Keratinocyte (primary cell): ENCODE data around the gene CGN.

Experiments
- EZH2 ChIP-seq: IDR thresholded peaks from one replicate; pipeline ENCODE4 v1.6.1; 2012; ENCODE audit warnings: inconsistent platforms, mild to moderate bottlenecking, low read length, moderate library complexity
- TF ChIP-seq, protein P1 (sequence below), 3 experiments: IDR thresholded peaks in 1 of 3; conservative IDR thresholded peaks in 1 of 3; optimal IDR thresholded peaks in 1 of 3; 2 replicates in 2 of 3; 3 replicates in 1 of 3; pipeline versions ENCODE3 to v1.5.1; 2011; ENCODE audit warnings: low read length in 3 of 3, mild to moderate bottlenecking in 3 of 3, moderate library complexity in 2 of 3, control low read depth in 1 of 3, inconsistent platforms in 1 of 3; ENCODE audit not compliant: insufficient read depth in 2 of 3; ENCODE audit errors: extremely low read depth in 1 of 3

DNA sequence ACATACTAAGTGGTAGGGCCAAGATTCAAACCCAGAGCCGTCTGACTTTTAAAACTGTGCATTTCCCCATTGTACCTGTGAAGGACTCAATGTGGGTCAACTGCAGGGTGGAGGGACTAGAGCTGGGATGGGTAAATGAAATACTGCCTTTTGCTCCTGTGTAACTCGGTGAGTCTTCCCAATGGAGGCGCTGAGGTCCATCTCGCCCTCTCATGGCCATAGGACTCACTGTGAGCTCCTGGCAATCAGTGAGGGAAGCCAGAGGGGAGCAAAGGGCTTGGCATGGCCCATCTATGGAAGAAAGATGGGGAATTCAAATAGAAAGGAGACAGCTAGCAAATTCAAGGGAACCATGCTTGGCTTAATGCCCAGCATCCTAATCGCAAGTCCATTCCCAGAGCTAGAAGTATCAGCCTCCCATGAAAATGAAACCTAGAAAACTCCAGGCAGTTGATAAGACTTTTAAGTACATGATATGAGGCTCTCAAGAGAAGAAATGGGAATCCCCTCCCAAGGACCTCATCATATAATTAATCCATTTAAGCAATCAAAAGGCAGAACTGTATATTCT lies 25.4 kb upstream of the CGN start:
- TF ChIP-seq, protein P1, sequence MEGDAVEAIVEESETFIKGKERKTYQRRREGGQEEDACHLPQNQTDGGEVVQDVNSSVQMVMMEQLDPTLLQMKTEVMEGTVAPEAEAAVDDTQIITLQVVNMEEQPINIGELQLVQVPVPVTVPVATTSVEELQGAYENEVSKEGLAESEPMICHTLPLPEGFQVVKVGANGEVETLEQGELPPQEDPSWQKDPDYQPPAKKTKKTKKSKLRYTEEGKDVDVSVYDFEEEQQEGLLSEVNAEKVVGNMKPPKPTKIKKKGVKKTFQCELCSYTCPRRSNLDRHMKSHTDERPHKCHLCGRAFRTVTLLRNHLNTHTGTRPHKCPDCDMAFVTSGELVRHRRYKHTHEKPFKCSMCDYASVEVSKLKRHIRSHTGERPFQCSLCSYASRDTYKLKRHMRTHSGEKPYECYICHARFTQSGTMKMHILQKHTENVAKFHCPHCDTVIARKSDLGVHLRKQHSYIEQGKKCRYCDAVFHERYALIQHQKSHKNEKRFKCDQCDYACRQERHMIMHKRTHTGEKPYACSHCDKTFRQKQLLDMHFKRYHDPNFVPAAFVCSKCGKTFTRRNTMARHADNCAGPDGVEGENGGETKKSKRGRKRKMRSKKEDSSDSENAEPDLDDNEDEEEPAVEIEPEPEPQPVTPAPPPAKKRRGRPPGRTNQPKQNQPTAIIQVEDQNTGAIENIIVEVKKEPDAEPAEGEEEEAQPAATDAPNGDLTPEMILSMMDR (optimal IDR thresholded peaks at IDR 0.05 in 1 of 3, IDR thresholded peaks at IDR 0.05 in 1 of 3, conservative IDR thresholded peaks at IDR 0.05 in 1 of 3; ENCODE audit: extremely low read depth in 1 of 3, insufficient read depth in 2 of 3, low read length in 3 of 3) = no peak
- TF ChIP-seq EZH2 = no peak
